Esophagus squamous epithelium (tissue), 5 donors: Measurements from ENCODE around the gene FBXL19. TPM values are rescaled to one million over a fixed set of nuclear protein-coding genes. Genes with fewer than 3 reads are reported as not detected.

Experiments used
- DNase-seq: peaks from one replicate; lab custom pipeline; 2025; lab: John Stamatoyannopoulos, UW
- H3K27ac ChIP-seq, 4 donors: fragments of 200-600 bp; sonication (generic); one replicate each; pipeline ENCODE4 v1.5.1; 2016 to 2019; ENCODE audit warnings: mild to moderate bottlenecking in 1 of 4
- H3K27me3 ChIP-seq, 4 donors: fragments of 200-600 bp; sonication (generic); 1 replicate in 3 of 4; 2 replicates in 1 of 4; pipeline versions ENCODE4 v1.5.1 to v1.6.0; 2017 to 2021; ENCODE audit warnings: antibody characterized with exemption in 1 of 4
- H3K36me3 ChIP-seq, 3 donors: fragments of 200-600 bp; sonication (generic); one replicate each; pipeline ENCODE4 v1.5.1; 2016 to 2019
- H3K4me1 ChIP-seq, 3 donors: fragments of 200-600 bp; sonication (generic); one replicate each; pipeline ENCODE4 v1.5.1; 2017 to 2019
- H3K4me3 ChIP-seq, 4 donors: fragments of 200-600 bp; sonication (generic); 1 replicate in 3 of 4; 2 replicates in 1 of 4; pipeline ENCODE4 v1.5.1; 2016 to 2019; ENCODE audit warnings: mild to moderate bottlenecking in 2 of 4, moderate library complexity in 1 of 4
- H3K9me3 ChIP-seq, 3 donors: fragments of 200-600 bp; sonication (generic); one replicate each; pipeline ENCODE4 v1.5.1; 2016 to 2019
- CTCF ChIP-seq, 6 experiments: fragments of 450-650 bp in 4 of 6; fragments of 200-600 bp in 2 of 6; sonication (generic) in 2 of 6; IDR thresholded peaks; one replicate each; pipeline ENCODE4 v1.5.1; 2016 to 2019; ENCODE audit warnings: antibody characterized with exemption in 6 of 6, mild to moderate bottlenecking in 4 of 6, moderate library complexity in 4 of 6
- POLR2A ChIP-seq, 4 donors: fragments of 450-650 bp; IDR thresholded peaks; one replicate each; pipeline ENCODE4 v1.6.1; 2017; ENCODE audit warnings: antibody characterized with exemption in 4 of 4, mild to moderate bottlenecking in 4 of 4, moderate library complexity in 3 of 4
- WGBS, 2 donors: methylation state at CpG; one replicate each; pipeline ENCODE4 v1.1.5; 2018; 5-methylcytosine and 5-hydroxymethylcytosine counted together
- intact Hi-C: fragments of 100-400 bp; cut with DNase I; formaldehyde crosslinking; loops from one replicate; pipeline ENCODE4 v1.15.0; 2022
- total RNA-seq, 4 donors: library from RNA; depleted of rRNA; stranded (reverse); fragments of >200 nt; gene quantifications; one replicate each; pipeline ENCODE4 v1.1.0, GENCODE V29; 2016
- donor health status: DM: yes; HTN: yes; CAD: no.

FBXL19 gene
- total RNA-seq, 4 donors from 2014 or later: 17.0 to 28.7 (median 25.1) TPM

GRCh38 chr16:30904114-30904780 lies 19.1 kb upstream of the FBXL19 start:
- Histone ChIP-seq H3K27ac (peak overlapping the region; percentile 83 to 91 (median 84)), H3K9me3 (no peaks in the 10 kb centered on the region), H3K27me3 (no peaks in the 10 kb centered on the region), H3K4me1 (peaks cover 16 to 38% (median 18%) of the 10 kb centered on the region in 3 donors), H3K4me3 (no peak overlapping the region), H3K36me3 (no peaks in the 10 kb centered on the region)
- intact Hi-C loops: no loop called here
- WGBS, 2 donors: 75 to 81% methylated on average over 4 to 6 of the region's 19 CpGs
- TF ChIP-seq POLR2A (IDR thresholded peaks at IDR 0.05) (no peak), CTCF (IDR thresholded peaks at IDR 0.05) (no peak)
- no peak for DNase-seq

- H3K4me1 ChIP-seq: peaks cover 6 to 38% (median 15%) of the 10 kb centered on the region in 3 donors
- no peaks in the 10 kb centered on the region for H3K36me3 ChIP-seq
- no peak for TF ChIP-seq POLR2A (IDR thresholded peaks at IDR 0.05)
- TF ChIP-seq CTCF (IDR thresholded peaks at IDR 0.05): no peak
- intact Hi-C loops: no loop called here
- no peak overlapping the region for H3K4me3 ChIP-seq
- H3K27me3 ChIP-seq: no peaks in the 10 kb centered on the region
- no peak overlapping the region for H3K27ac ChIP-seq
- WGBS, 2 donors: 100% methylated on average over 2 to 3 of the region's 4 CpGs
- no peak for DNase-seq
- no peaks in the 10 kb centered on the region for H3K9me3 ChIP-seq
These were observed 16.3 kb upstream of the FBXL19 start for GRCh38 chr16:30907064-30907463.

- Histone ChIP-seq H3K27ac (peak overlapping the region in 3 of 4 donors; percentile 22 to 48 (median 42)), H3K27me3 (no peaks in the 10 kb centered on the region), H3K4me1 (peaks cover 0 to 13% (median 4%) of the 10 kb centered on the region in 3 donors), H3K36me3 (no peaks in the 10 kb centered on the region), H3K9me3 (no peaks in the 10 kb centered on the region), H3K4me3 (no peak overlapping the region)
- intact Hi-C loops: no loop called here
- DNase-seq: no peak
- TF ChIP-seq POLR2A (IDR thresholded peaks at IDR 0.05): no peak
- TF ChIP-seq CTCF (IDR thresholded peaks at IDR 0.05): no peak
- WGBS, 2 donors: 32 to 77% methylated on average over 7 to 8 of the region's 18 CpGs
These were observed 12.8 kb upstream of the FBXL19 start for GRCh38 chr16:30910427-30911029.

GRCh38 chr16:30912794-30913412 lies 10.5 kb upstream of the FBXL19 start:
- 83 to 92% methylated on average over 4 to 6 of the region's 6 CpGs for WGBS, 2 donors
- no peak overlapping the region for H3K27ac ChIP-seq
- no peak overlapping the region for H3K4me3 ChIP-seq
- H3K9me3 ChIP-seq: no peaks in the 10 kb centered on the region
- intact Hi-C loops: no loop called here
- no peak for DNase-seq
- H3K4me1 ChIP-seq: peaks cover 0 to 13% (median 4%) of the 10 kb centered on the region in 3 donors
- TF ChIP-seq CTCF (IDR thresholded peaks at IDR 0.05) (no peak), POLR2A (IDR thresholded peaks at IDR 0.05) (no peak)
- H3K36me3 ChIP-seq: no peaks in the 10 kb centered on the region
- no peaks in the 10 kb centered on the region for H3K27me3 ChIP-seq

GRCh38 chr16:30914830-30915229 lies 8.5 kb upstream of the FBXL19 start:
- Histone ChIP-seq H3K27me3 (no peaks in the 10 kb centered on the region), H3K9me3 (no peaks in the 10 kb centered on the region), H3K36me3 (no peaks in the 10 kb centered on the region), H3K4me1 (peaks cover 0 to 13% (median 4%) of the 10 kb centered on the region in 3 donors), H3K4me3 (no peak overlapping the region), H3K27ac (no peak overlapping the region)
- 80% methylated on average over 1 of the region's 3 CpGs for WGBS, 2 donors
- no peak for DNase-seq
- intact Hi-C loops: no loop called here
- no peak for TF ChIP-seq CTCF (IDR thresholded peaks at IDR 0.05)
- TF ChIP-seq POLR2A (IDR thresholded peaks at IDR 0.05): no peak
